ENCODE data around the gene TNFAIP2. TPM values are rescaled to one million over a fixed set of nuclear protein-coding genes. Genes with fewer than 3 reads are reported as not detected.
A peak's percentile ranks its signal among the peaks of the same experiment; 100 is the strongest.

Gene TNFAIP2
- total and polyA plus RNA-seq, 2 of the 4 experiments (the other 2 are of a cell fraction): 6.3 to 9.6 TPM

DNA sequence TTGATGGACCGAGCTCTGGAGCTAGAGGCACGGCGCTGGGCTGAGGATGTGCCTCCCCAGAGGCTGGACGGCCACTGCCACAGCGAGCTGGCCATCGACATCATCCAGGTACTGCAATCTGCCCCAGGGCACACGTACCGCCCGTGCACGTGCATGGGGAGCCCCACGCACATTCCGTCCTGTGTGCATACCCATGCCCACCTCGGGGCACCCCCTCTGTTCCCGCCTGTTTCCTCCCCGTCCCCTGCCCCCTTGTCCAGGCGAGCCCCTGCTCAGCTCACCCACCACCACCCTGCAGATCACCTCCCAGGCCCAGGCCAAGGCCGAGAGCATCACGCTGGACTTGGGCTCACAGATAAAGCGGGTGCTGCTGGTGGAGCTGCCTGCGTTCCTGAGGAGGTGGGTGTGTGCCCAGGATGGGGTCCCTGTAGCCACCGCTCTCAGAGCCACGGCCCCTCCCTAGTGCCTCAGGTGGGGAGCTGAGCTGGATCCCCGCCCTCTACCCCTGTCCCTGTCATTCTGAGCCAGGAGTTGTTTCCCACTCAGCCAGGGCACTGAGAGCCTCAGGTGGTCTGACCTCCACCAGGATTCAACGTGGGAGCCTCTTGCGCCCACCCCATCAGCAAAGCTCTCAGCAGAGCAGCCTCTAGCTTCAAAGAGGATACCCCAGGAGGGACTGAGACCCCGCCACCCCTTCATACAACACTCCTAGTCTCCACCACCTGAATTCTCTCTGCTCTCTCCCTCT lies 6.9 kb downstream of the TNFAIP2 start:
- peak overlapping the region; percentile 75 for H3K4ac ChIP-seq (ENCODE audit: low read depth, low read length)
- no peak for ATAC-seq (ENCODE audit: low read depth)
- peak overlapping the region; percentile 30; the same call in 1 of the 2 replicates for H3K27ac ChIP-seq (ENCODE audit: insufficient read depth, low read length)
- intact Hi-C loops (cut with micrococcal nuclease): no loop called here
- H3K23ac ChIP-seq (ENCODE audit: low read depth, low read length): no peak overlapping the region
- H3K56ac ChIP-seq (ENCODE audit: extremely low read depth, insufficient read depth, low read length): no peak overlapping the region
- dilution Hi-C loops (cut with HindIII; ENCODE audit: low sequenced_read_pairs, unreplicated experiment): no loop called here
- peaks cover 14% of the 10 kb centered on the region for H3K4me1 ChIP-seq (ENCODE audit: control insufficient read depth, insufficient read depth, low read length)
- peak overlapping the region in 1 of 2 experiments; percentile 70; a peak in 1 of 4 replicates for H4K8ac ChIP-seq (ENCODE audit: low read depth in 2 of 2, low read length in 2 of 2)
- peak overlapping the region; percentile 76 for H2AK5ac ChIP-seq (ENCODE audit: low read depth, low read length)
- no peak overlapping the region for H3K9ac ChIP-seq (ENCODE audit: low read depth, low read length)
- H4K91ac ChIP-seq (ENCODE audit: insufficient read depth, low read depth, low read length): peak overlapping the region; percentile 70; the same call in 1 of the 2 replicates
- H2AFZ ChIP-seq (replicated peaks; ENCODE audit: low read length, poor library complexity): peak overlapping the region; percentile 65
- POLR2A ChIA-PET (ENCODE audit: unreplicated experiment): no interaction called here
- H2BK120ac ChIP-seq (ENCODE audit: low read depth, low read length): peak overlapping the region; percentile 73; the same call in 1 of the 2 replicates
- peak overlapping the region; percentile 86 for H2AK9ac ChIP-seq (replicated peaks; ENCODE audit: low read depth, low read length, poor library complexity)
- peak overlapping the region; percentile 42; the same call in 1 of the 2 replicates for H3K14ac ChIP-seq (replicated peaks; ENCODE audit: low read depth, low read length)
- H3K79me1 ChIP-seq (ENCODE audit: low read depth in 1 of 2, low read length in 2 of 2): no peaks in the 10 kb centered on the region; a peak in 1 of 4 replicates
- H4K20me1 ChIP-seq (ENCODE audit: insufficient read depth, low read length): peaks cover 3% of the 10 kb centered on the region; the same call in 1 of the 2 replicates
- H3K27me3 ChIP-seq (ENCODE audit: control insufficient read depth, insufficient read depth, low read length): peaks cover 6% of the 10 kb centered on the region; the same call in 1 of the 2 replicates
- no TSS peak for BruUV-seq (replicated peaks)
- peaks cover 9% of the 10 kb centered on the region for H3K9me1 ChIP-seq (ENCODE audit: insufficient read depth, low read length)
- H3K4me3 ChIP-seq (ENCODE audit: insufficient read depth, low read depth, low read length): no peak overlapping the region
- TF ChIP-seq RCOR1 (IDR thresholded peaks at IDR 0.05; ENCODE audit: insufficient replicate concordance, low read length) (no peak), SMC3 (IDR thresholded peaks at IDR 0.05; ENCODE audit: low read depth, low read length) (no peak), USF2 (IDR thresholded peaks at IDR 0.05; ENCODE audit: low read depth, low read length) (no peak), MAZ (IDR thresholded peaks at IDR 0.05; ENCODE audit: borderline replicate concordance, low read depth, low read length) (no peak)
- TF ChIP-seq, protein P1, sequence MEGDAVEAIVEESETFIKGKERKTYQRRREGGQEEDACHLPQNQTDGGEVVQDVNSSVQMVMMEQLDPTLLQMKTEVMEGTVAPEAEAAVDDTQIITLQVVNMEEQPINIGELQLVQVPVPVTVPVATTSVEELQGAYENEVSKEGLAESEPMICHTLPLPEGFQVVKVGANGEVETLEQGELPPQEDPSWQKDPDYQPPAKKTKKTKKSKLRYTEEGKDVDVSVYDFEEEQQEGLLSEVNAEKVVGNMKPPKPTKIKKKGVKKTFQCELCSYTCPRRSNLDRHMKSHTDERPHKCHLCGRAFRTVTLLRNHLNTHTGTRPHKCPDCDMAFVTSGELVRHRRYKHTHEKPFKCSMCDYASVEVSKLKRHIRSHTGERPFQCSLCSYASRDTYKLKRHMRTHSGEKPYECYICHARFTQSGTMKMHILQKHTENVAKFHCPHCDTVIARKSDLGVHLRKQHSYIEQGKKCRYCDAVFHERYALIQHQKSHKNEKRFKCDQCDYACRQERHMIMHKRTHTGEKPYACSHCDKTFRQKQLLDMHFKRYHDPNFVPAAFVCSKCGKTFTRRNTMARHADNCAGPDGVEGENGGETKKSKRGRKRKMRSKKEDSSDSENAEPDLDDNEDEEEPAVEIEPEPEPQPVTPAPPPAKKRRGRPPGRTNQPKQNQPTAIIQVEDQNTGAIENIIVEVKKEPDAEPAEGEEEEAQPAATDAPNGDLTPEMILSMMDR (conservative IDR thresholded peaks at IDR 0.05; ENCODE audit: low read depth, low read length): no peak
- 95% methylated on average over 10 of the region's 26 CpGs; no CpG with 5 or more reads in 1 of the 2 experiments for whole genome bisulfite sequencing, 2 experiments (ENCODE audit: extremely low coverage in 2 of 2, insufficient read length in 1 of 2)
- in situ Hi-C loops (cut with MboI; ENCODE audit: low sequenced_read_pairs): no loop called here
- H2BK20ac ChIP-seq (ENCODE audit: low read depth, low read length): peak overlapping the region; percentile 53; the same call in 1 of the 2 replicates
- peak overlapping the region; percentile 10; the same call in 1 of the 2 replicates for H4K5ac ChIP-seq (ENCODE audit: low read depth, low read length)
- H2BK5ac ChIP-seq (ENCODE audit: low read depth, low read length, poor library complexity, severe bottlenecking): peak overlapping the region; percentile 12
- CTCF ChIA-PET: interaction anchor here (1.5 kb wide), 1 partner anchor 25 kb away, joined by 6 read pairs; no protein-coding TSS in a partner anchor
- H3K4me2 ChIP-seq (ENCODE audit: low read depth, low read length): no peak overlapping the region
- H3K36me3 ChIP-seq (ENCODE audit: control insufficient read depth, insufficient read depth, low read length): no peaks in the 10 kb centered on the region
- peak overlapping the region; percentile 5; the same call in 1 of the 2 replicates for H3K18ac ChIP-seq (ENCODE audit: low read depth, low read length)
- no peak for DNase-seq
- H2BK15ac ChIP-seq (ENCODE audit: low read depth, low read length): peak overlapping the region; percentile 16; the same call in 1 of the 3 replicates
- H3K9me3 ChIP-seq (ENCODE audit: control insufficient read depth, insufficient read depth, low read length): no peaks in the 10 kb centered on the region

Data from IMR-90 (cell line).